Smooth muscle cell of the brain vasculature (primary cell): Measurements from ENCODE around the gene PCSK6.

Experiments used
- DNase-seq: peaks from one replicate; pipeline ENCODE4 v3.0.0-alpha.2; 2012; ENCODE audit warnings: low read depth, low spot score

Gene PCSK6

GRCh38 chr15:101447561-101448071, 41.9 kb downstream of the PCSK6 start:
- no peak for DNase-seq

GRCh38 chr15:101447168-101447533, 42.4 kb downstream of the PCSK6 start:
- no peak for DNase-seq

- DNase-seq: no peak
These were observed 42.9 kb downstream of the PCSK6 start for GRCh38 chr15:101446518-101447167.

GRCh38 chr15:101445562-101446517, 43.7 kb downstream of the PCSK6 start:
- DNase-seq: no peak

- no peak for DNase-seq
These were observed 44.5 kb downstream of the PCSK6 start for GRCh38 chr15:101444807-101445508.

GRCh38 chr15:101444015-101444414, 45.5 kb downstream of the PCSK6 start:
- no peak for DNase-seq

- no peak for DNase-seq
These were observed 47.2 kb downstream of the PCSK6 start for GRCh38 chr15:101442272-101442671.

GRCh38 chr15:101441696-101442095, 47.8 kb downstream of the PCSK6 start:
- no peak for DNase-seq

- no peak for DNase-seq
These were observed 48.5 kb downstream of the PCSK6 start for GRCh38 chr15:101440846-101441590.

GRCh38 chr15:101439920-101440319, 49.6 kb downstream of the PCSK6 start:
- DNase-seq: no peak

GRCh38 chr15:101439285-101439919, 50.1 kb downstream of the PCSK6 start:
- DNase-seq: no peak

- no peak for DNase-seq
These were observed 50.8 kb downstream of the PCSK6 start for GRCh38 chr15:101438482-101439284.

GRCh38 chr15:101437618-101438481, 51.7 kb downstream of the PCSK6 start:
- DNase-seq: no peak

- DNase-seq: no peak
These were observed 52.3 kb downstream of the PCSK6 start for GRCh38 chr15:101437209-101437608.

GRCh38 chr15:101436526-101436925, 53.0 kb downstream of the PCSK6 start:
- no peak for DNase-seq

- DNase-seq: no peak
These were observed 53.7 kb downstream of the PCSK6 start for GRCh38 chr15:101435761-101436160.

- DNase-seq: no peak
These were observed 55.2 kb downstream of the PCSK6 start for GRCh38 chr15:101434032-101434920.

GRCh38 chr15:101433396-101433795, 56.1 kb downstream of the PCSK6 start:
- no peak for DNase-seq
